Measurements from ENCODE around the gene ADH1C.

Gene ADH1C

GRCh38 chr4:99334880-99335279, 17.7 kb downstream of the ADH1C start:
- Mint-ChIP-seq H3K27ac (no peak overlapping the region), H3K27me3 (ENCODE audit: low read depth, poor library complexity) (peaks cover 3% of the 10 kb centered on the region), H3K4me1 (no peaks in the 10 kb centered on the region), H3K4me3 (no peak overlapping the region), H3K36me3 (ENCODE audit: low read depth) (no peaks in the 10 kb centered on the region), H3K9me3 (no peaks in the 10 kb centered on the region)
- no peak for DNase-seq
- TF ChIP-seq CTCF (IDR thresholded peaks at IDR 0.05) = no peak

DNA sequence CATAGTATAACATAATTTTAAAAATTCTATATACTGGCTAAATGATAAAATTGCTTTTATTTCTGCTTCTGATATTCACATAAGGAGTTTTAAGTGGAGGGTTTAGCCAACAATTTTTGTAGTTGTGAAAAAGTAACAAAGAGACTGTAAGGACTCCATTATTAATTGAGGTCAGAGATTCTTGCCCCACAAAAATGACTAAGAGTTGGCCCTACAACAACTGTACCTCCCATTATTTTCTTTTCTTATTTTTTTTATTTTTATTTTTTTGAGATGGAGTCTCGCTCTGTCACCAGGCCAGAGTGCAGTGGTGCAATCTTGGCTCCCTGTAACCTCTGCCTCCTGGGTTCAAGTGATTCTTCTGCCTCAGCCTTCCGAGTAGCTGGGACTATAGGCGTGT, 21.9 kb downstream of the ADH1C start:
- no peak overlapping the region for H3K4me3 Mint-ChIP-seq
- no peaks in the 10 kb centered on the region for H3K27me3 Mint-ChIP-seq (ENCODE audit: low read depth, poor library complexity)
- no peak for TF ChIP-seq CTCF (IDR thresholded peaks at IDR 0.05)
- DNase-seq = no peak
- H3K36me3 Mint-ChIP-seq (ENCODE audit: low read depth) = no peaks in the 10 kb centered on the region
- H3K4me1 Mint-ChIP-seq = no peaks in the 10 kb centered on the region
- peaks cover 14% of the 10 kb centered on the region for H3K9me3 Mint-ChIP-seq
- H3K27ac Mint-ChIP-seq = no peak overlapping the region

DNA sequence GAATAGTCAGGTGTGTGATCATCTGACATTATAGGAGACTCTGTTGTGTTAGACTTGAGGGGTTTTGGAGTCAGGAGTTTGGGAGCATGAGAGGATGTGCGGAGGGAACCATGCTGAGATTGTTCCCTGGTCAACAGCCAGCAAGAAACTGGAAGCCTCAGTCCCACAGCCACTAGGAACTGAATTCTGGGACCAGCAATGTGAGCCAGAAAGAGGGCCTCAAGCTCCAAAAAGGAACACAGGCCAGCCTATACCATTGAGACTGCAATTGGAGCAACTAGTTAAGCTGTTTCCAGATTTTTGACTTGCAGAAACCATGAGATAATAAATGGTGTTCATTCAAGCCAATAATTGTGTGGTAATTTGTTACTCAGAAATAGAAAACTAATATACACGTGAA, 22.7 kb downstream of the ADH1C start:
- no peaks in the 10 kb centered on the region for H3K36me3 Mint-ChIP-seq (ENCODE audit: low read depth)
- no peaks in the 10 kb centered on the region for H3K27me3 Mint-ChIP-seq (ENCODE audit: low read depth, poor library complexity)
- no peak for DNase-seq
- peaks cover 14% of the 10 kb centered on the region for H3K9me3 Mint-ChIP-seq
- H3K4me1 Mint-ChIP-seq = no peaks in the 10 kb centered on the region
- TF ChIP-seq CTCF (IDR thresholded peaks at IDR 0.05) = no peak
- H3K4me3 Mint-ChIP-seq = no peak overlapping the region
- no peak overlapping the region for H3K27ac Mint-ChIP-seq

GRCh38 chr4:99324979-99325378, 27.6 kb downstream of the ADH1C start:
- Mint-ChIP-seq H3K9me3 (peaks cover 14% of the 10 kb centered on the region), H3K36me3 (ENCODE audit: low read depth) (no peaks in the 10 kb centered on the region), H3K27ac (no peak overlapping the region), H3K27me3 (ENCODE audit: low read depth, poor library complexity) (no peaks in the 10 kb centered on the region), H3K4me3 (no peak overlapping the region), H3K4me1 (no peaks in the 10 kb centered on the region)
- DNase-seq = no peak
- TF ChIP-seq CTCF (IDR thresholded peaks at IDR 0.05) = no peak

DNA sequence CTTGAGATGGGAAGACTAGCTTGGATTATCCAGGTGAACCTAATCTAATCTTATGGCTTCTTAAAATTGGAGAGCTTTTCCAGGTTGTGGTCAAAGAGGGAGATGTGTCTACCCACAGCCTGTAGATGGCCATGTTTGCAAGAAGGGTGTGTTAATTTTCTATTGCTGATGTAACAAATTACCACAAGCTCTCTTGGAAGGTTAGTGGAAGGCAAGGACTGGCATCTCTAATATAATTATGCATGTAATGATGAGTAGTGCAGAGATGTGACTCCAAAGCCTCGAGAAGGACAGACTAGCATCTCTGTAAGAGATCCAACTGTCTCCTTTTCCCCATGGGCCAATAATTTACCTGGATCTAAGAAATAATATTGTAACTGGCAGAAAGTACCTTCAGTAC, 28.2 kb downstream of the ADH1C start:
- peaks cover 14% of the 10 kb centered on the region for H3K9me3 Mint-ChIP-seq
- DNase-seq = no peak
- no peaks in the 10 kb centered on the region for H3K36me3 Mint-ChIP-seq (ENCODE audit: low read depth)
- TF ChIP-seq CTCF (IDR thresholded peaks at IDR 0.05) = no peak
- no peak overlapping the region for H3K27ac Mint-ChIP-seq
- H3K4me3 Mint-ChIP-seq = no peak overlapping the region
- no peaks in the 10 kb centered on the region for H3K4me1 Mint-ChIP-seq
- H3K27me3 Mint-ChIP-seq (ENCODE audit: low read depth, poor library complexity) = no peaks in the 10 kb centered on the region

GRCh38 chr4:99323756-99324155, 28.8 kb downstream of the ADH1C start:
- no peaks in the 10 kb centered on the region for H3K27me3 Mint-ChIP-seq (ENCODE audit: low read depth, poor library complexity)
- no peak overlapping the region for H3K27ac Mint-ChIP-seq
- TF ChIP-seq CTCF (IDR thresholded peaks at IDR 0.05) = no peak
- H3K9me3 Mint-ChIP-seq = peaks cover 14% of the 10 kb centered on the region
- DNase-seq = no peak
- H3K36me3 Mint-ChIP-seq (ENCODE audit: low read depth) = no peaks in the 10 kb centered on the region
- no peak overlapping the region for H3K4me3 Mint-ChIP-seq
- H3K4me1 Mint-ChIP-seq = no peaks in the 10 kb centered on the region

All from nephron progenitor cell (in vitro differentiated cells).